ENCODE measurements around the gene COX14. TPM values are rescaled to one million over a fixed set of nuclear protein-coding genes. Genes with fewer than 3 reads are reported as not detected.

The COX14 gene
- total and polyA plus RNA-seq, 10 of the 15 experiments (the other 5 are each of a cell fraction or from before 2014, with no cell fraction given) = 44.6 to 361 (median 120) TPM

DNA sequence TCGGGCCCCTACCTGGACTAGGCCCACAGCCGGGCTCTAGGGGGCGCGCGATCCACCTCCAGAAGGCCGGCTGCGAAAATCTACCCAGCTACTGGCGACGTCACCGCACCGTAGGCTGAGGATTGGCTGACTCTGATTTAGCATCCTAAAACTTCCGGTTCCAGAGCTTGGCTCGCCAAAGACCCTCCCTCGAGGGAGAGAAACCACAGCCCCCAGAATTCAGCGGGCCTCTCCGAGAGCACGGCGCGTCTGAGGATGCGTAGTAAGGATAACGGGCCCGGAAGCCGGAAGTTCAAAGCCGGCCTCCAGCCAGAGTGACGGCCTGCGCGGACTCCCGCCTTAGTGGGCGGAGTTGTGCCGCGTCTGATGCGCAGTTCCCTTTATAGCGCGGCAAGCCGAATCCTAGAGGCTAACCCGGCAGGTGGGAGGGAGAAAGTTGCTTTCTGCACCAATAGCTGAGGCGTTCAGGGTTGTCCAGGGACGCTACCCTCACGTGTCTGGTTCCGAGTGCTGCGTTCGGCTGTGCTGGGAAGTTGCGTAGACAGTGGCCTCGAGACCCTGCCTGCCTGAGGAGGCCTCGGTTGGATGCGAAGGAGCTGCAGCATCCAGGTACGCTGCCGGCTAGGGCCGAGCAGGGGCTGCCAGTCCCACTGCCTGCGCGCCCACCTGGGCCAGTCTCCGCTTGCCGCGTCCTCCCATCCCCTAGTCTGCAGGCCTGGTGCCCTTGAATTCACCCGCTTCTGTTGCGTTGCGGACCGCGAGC lies at the start of gene COX14 (continued):
- TF ChIP-seq, protein P1, sequence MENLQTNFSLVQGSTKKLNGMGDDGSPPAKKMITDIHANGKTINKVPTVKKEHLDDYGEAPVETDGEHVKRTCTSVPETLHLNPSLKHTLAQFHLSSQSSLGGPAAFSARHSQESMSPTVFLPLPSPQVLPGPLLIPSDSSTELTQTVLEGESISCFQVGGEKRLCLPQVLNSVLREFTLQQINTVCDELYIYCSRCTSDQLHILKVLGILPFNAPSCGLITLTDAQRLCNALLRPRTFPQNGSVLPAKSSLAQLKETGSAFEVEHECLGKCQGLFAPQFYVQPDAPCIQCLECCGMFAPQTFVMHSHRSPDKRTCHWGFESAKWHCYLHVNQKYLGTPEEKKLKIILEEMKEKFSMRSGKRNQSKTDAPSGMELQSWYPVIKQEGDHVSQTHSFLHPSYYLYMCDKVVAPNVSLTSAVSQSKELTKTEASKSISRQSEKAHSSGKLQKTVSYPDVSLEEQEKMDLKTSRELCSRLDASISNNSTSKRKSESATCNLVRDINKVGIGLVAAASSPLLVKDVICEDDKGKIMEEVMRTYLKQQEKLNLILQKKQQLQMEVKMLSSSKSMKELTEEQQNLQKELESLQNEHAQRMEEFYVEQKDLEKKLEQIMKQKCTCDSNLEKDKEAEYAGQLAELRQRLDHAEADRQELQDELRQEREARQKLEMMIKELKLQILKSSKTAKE (IDR thresholded peaks at IDR 0.05; ENCODE audit: low read depth, poor library complexity, severe bottlenecking) = no peak
- no peak for TF ChIP-seq MTA2 (IDR thresholded peaks at IDR 0.05; ENCODE audit: low read depth)
- peak; percentile 98 for TF ChIP-seq PKNOX1 (IDR thresholded peaks at IDR 0.05)
- 0 out of 3 replicates have a peak, but pooled peaks have one; percentile 73 for TF ChIP-seq POU2F2 (IDR thresholded peaks at IDR 0.05; ENCODE audit: borderline replicate concordance, low read depth, low read length)
- TF ChIP-seq ATF2 (IDR thresholded peaks at IDR 0.05; ENCODE audit: low read length) = no peak
- 0 out of 2 replicates have a peak, but pooled peaks have one; percentile 62 for TF ChIP-seq TCF3 (IDR thresholded peaks at IDR 0.05; ENCODE audit: borderline replicate concordance, insufficient read depth, low read depth, low read length)
- TF ChIP-seq TARDBP (IDR thresholded peaks at IDR 0.05; ENCODE audit: borderline replicate concordance) = no peak
- TF ChIP-seq NR2F1 (conservative IDR thresholded peaks at IDR 0.05) = peak; percentile 70
- peak; percentile 36; the same call in 1 of the 2 replicates for TF ChIP-seq RB1 (IDR thresholded peaks at IDR 0.05; ENCODE audit: borderline replicate concordance)
- TF ChIP-seq FOXK2 (IDR thresholded peaks at IDR 0.05) = peak; percentile 23; the same call in 1 of the 2 replicates
- no peak for TF ChIP-seq ETV6 (conservative IDR thresholded peaks at IDR 0.05 in 1 of 2, IDR thresholded peaks at IDR 0.05 in 1 of 2; ENCODE audit: borderline replicate concordance in 1 of 2, low read depth in 1 of 2)
- 0 out of 2 replicates have a peak, but pooled peaks have one; percentile 62 for TF ChIP-seq DPF2 (IDR thresholded peaks at IDR 0.05)
- no peak for TF ChIP-seq ESRRA (IDR thresholded peaks at IDR 0.05; ENCODE audit: low read length)
- TF ChIP-seq SP1 (IDR thresholded peaks at IDR 0.05; ENCODE audit: low read depth, low read length) = peak; percentile 81
- peak in 1 of 2 experiments; percentile 39; a peak in 1 of 4 replicates for TF ChIP-seq SRF (IDR thresholded peaks at IDR 0.05; ENCODE audit: low read depth in 2 of 2, low read length in 2 of 2)
- TF ChIP-seq RAD51 (IDR thresholded peaks at IDR 0.05) = peak; percentile 93
- TF ChIP-seq LARP7 (IDR thresholded peaks at IDR 0.05) = peak; percentile 99
- TF ChIP-seq, protein P2, sequence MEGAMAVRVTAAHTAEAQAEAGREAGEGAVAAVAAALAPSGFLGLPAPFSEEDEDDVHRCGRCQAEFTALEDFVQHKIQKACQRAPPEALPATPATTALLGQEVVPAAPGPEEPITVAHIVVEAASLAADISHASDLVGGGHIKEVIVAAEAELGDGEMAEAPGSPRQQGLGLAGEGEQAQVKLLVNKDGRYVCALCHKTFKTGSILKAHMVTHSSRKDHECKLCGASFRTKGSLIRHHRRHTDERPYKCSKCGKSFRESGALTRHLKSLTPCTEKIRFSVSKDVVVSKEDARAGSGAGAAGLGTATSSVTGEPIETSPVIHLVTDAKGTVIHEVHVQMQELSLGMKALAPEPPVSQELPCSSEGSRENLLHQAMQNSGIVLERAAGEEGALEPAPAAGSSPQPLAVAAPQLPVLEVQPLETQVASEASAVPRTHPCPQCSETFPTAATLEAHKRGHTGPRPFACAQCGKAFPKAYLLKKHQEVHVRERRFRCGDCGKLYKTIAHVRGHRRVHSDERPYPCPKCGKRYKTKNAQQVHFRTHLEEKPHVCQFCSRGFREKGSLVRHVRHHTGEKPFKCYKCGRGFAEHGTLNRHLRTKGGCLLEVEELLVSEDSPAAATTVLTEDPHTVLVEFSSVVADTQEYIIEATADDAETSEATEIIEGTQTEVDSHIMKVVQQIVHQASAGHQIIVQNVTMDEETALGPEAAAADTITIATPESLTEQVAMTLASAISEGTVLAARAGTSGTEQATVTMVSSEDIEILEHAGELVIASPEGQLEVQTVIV (IDR thresholded peaks at IDR 0.05; ENCODE audit: borderline replicate concordance, partially characterized antibody) = peak; percentile 85
- peak; percentile 66; the same call in 1 of the 2 replicates for TF ChIP-seq BACH1 (IDR thresholded peaks at IDR 0.05; ENCODE audit: borderline replicate concordance)
- TF ChIP-seq, protein P3, sequence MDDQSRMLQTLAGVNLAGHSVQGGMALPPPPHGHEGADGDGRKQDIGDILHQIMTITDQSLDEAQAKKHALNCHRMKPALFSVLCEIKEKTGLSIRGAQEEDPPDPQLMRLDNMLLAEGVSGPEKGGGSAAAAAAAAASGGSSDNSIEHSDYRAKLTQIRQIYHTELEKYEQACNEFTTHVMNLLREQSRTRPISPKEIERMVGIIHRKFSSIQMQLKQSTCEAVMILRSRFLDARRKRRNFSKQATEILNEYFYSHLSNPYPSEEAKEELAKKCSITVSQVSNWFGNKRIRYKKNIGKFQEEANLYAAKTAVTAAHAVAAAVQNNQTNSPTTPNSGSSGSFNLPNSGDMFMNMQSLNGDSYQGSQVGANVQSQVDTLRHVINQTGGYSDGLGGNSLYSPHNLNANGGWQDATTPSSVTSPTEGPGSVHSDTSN (IDR thresholded peaks at IDR 0.05; ENCODE audit: insufficient replicate concordance, low read depth, low read length) = peak; percentile 90
- peak; percentile 93 for TF ChIP-seq NFYB (IDR thresholded peaks at IDR 0.05; ENCODE audit: insufficient read depth, low read depth, low read length)
